SJCRH30 (cell line): ENCODE measurements around the gene ZNF8. TPM values are rescaled to one million over a fixed set of nuclear protein-coding genes. Genes with fewer than 3 reads are reported as not detected.

ENCODE experiments used
- total RNA-seq: library from RNA; depleted of rRNA; stranded (reverse); fragments of >200 nt; shearing (Covaris generic); gene quantifications from 2 replicates; pipeline ENCODE4 v1.2.3, GENCODE V29; 2014; rRNA removed

ZNF8 gene
- total RNA-seq, 1 experiment from 2014 or later, result 13.4 TPM

Other genes starting within 250 kb of the ZNF8 start
- gene ZSCAN1, start 244.9 kb upstream of the ZNF8 start, total RNA-seq, result not detected in 2 replicates
- gene ZNF135, start 219.7 kb upstream of the ZNF8 start, total RNA-seq, result 0.43 and 0.45 TPM in 2 replicates
- gene ZSCAN18, start 180.7 kb upstream of the ZNF8 start, total RNA-seq, result 17.5 and 17.9 TPM in 2 replicates
- gene ZNF329, start 128.2 kb upstream of the ZNF8 start, total RNA-seq, result 9.3 and 9.7 TPM in 2 replicates
- gene ZNF274, start 95.9 kb upstream of the ZNF8 start, total RNA-seq, result 19.3 and 23.3 TPM in 2 replicates
- 40.5 and 46.1 TPM in 2 replicates for gene ZNF544, start 50.0 kb upstream of the ZNF8 start, total RNA-seq
- 45.0 and 47.4 TPM in 2 replicates for gene ERVK3-1, start 26.4 kb downstream of the ZNF8 start, total RNA-seq
- gene ZSCAN22, start 48.0 kb downstream of the ZNF8 start, total RNA-seq, result 4.7 and 5.0 TPM in 2 replicates
- gene A1BG, start 74.5 kb downstream of the ZNF8 start, total RNA-seq, result 9.7 and 10.2 TPM in 2 replicates
- 0.45 and 0.73 TPM in 2 replicates for gene ZNF497, start 83.8 kb downstream of the ZNF8 start, total RNA-seq
- 0.30 and 0.47 TPM in 2 replicates for gene ZNF837, start 102.1 kb downstream of the ZNF8 start, total RNA-seq
- 1,942 and 2,376 TPM in 2 replicates for gene RPS5, start 108.3 kb downstream of the ZNF8 start, total RNA-seq
- gene RNF225, start 116.7 kb downstream of the ZNF8 start, total RNA-seq, result 0.20 and 0.38 TPM in 2 replicates
- gene ZNF584, start 129.7 kb downstream of the ZNF8 start, total RNA-seq, result 12.2 and 13.8 TPM in 2 replicates
- not detected in 2 replicates for gene ZNF132, start 161.2 kb downstream of the ZNF8 start, total RNA-seq
- 6.4 and 6.7 TPM in 2 replicates for gene ZNF324B, start 172.7 kb downstream of the ZNF8 start, total RNA-seq
- 9.1 and 9.6 TPM in 2 replicates for gene ZNF324, start 188.1 kb downstream of the ZNF8 start, total RNA-seq
- gene ZNF446, start 197.4 kb downstream of the ZNF8 start, total RNA-seq, result 6.1 and 6.7 TPM in 2 replicates
- gene SLC27A5, start 233.0 kb downstream of the ZNF8 start, total RNA-seq, result 0.89 and 1.0 TPM in 2 replicates
- gene ZBTB45, start 240.9 kb downstream of the ZNF8 start, total RNA-seq, result 5.1 and 5.5 TPM in 2 replicates